ENCODE results near the gene ESYT2. TPM values are rescaled to one million over a fixed set of nuclear protein-coding genes. Genes with fewer than 3 reads are reported as not detected.

Gene ESYT2
- polyA plus RNA-seq, 1 of the 3 experiments (the other 2 are of a cell fraction): 34.2 TPM

DNA sequence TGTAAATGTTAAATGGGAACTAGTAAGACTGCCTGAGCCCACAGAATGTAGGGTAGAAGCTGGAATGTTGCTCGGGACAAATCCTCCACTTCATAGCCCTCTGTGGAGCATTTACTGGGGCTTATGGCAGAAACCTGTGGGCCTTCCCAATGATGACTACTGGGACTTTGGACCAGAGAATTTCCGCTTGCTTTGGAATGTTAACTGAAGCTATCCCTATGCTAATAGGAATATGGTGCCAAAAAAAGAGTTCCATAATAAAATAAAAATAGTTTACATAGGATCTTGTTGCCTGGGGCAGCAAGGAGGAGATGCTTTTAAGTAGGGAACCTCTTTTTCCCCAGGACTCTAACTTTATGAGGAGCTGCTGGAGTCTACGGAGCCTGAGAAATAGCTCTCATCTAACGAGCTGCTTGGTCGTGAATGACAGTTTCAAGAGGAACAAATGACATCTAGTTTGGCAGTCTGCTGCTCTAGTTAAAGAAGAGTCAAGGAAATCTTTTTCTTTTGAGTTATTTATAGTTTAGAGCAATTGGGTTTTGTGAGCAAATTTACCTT is 21.3 kb upstream of the ESYT2 start:
- H3K4me2 ChIP-seq: no peak overlapping the region
- no peak overlapping the region for H2AFZ ChIP-seq (ENCODE audit: low read depth)
- no peak overlapping the region for H3K4me3 ChIP-seq (ENCODE audit: low read depth in 2 of 2, low read length in 1 of 2)
- H3K9me2 ChIP-seq: no peaks in the 10 kb centered on the region
- H3K9ac ChIP-seq: no peak overlapping the region
- ChIA-PET POLR2A (no interaction called here), CTCF (interaction anchor here (0.9 to 1.7 kb wide), 3 partner anchors 18 to 126 kb away, joined by 3 to 6 read pairs (median 3); no protein-coding TSS in a partner anchor)
- H3K9me3 ChIP-seq: peaks cover 11% of the 10 kb centered on the region; the same call in 1 of the 2 replicates
- no peak for DNase-seq
- no peaks in the 10 kb centered on the region for H3K79me2 ChIP-seq (ENCODE audit: insufficient read depth)
- H3K27ac ChIP-seq (ENCODE audit: low read depth in 2 of 2, low read length in 1 of 2): no peak overlapping the region
- no peaks in the 10 kb centered on the region for H3K36me3 ChIP-seq (replicated peaks in 1 of 2; ENCODE audit: control insufficient read depth in 1 of 2, insufficient read depth in 2 of 2, low read length in 1 of 2)
- no peaks in the 10 kb centered on the region for H3K27me3 ChIP-seq (ENCODE audit: insufficient read depth)
- no peaks in the 10 kb centered on the region for H3F3A ChIP-seq (replicated peaks; ENCODE audit: insufficient read depth)
- WGBS (ENCODE audit: low lambda C conversion rate): 67% methylated on average over 5 of the region's 5 CpGs
- H3K4me1 ChIP-seq (ENCODE audit: control insufficient read depth in 1 of 2, insufficient read depth in 2 of 2, low read depth in 1 of 2, low read length in 1 of 2): 0 out of 4 replicates have a peak, but pooled peaks cover 0 to 2% of the 10 kb centered on the region in 2 experiments
- H4K20me1 ChIP-seq (ENCODE audit: insufficient read depth): no peaks in the 10 kb centered on the region
- no peak for TF ChIP-seq SIN3A (IDR thresholded peaks at IDR 0.05; ENCODE audit: borderline replicate concordance, low read depth, low read length)
- TF ChIP-seq GABPA (IDR thresholded peaks at IDR 0.05; ENCODE audit: low read depth): no peak
- TF ChIP-seq JUND (IDR thresholded peaks at IDR 0.05): no peak
- no peak for TF ChIP-seq MXI1 (IDR thresholded peaks at IDR 0.05; ENCODE audit: low read depth, low read length)
- TF ChIP-seq GATA2 (CRISPR knock-in tag; IDR thresholded peaks at IDR 0.05): no peak
- TF ChIP-seq, protein P1, sequence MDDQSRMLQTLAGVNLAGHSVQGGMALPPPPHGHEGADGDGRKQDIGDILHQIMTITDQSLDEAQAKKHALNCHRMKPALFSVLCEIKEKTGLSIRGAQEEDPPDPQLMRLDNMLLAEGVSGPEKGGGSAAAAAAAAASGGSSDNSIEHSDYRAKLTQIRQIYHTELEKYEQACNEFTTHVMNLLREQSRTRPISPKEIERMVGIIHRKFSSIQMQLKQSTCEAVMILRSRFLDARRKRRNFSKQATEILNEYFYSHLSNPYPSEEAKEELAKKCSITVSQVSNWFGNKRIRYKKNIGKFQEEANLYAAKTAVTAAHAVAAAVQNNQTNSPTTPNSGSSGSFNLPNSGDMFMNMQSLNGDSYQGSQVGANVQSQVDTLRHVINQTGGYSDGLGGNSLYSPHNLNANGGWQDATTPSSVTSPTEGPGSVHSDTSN (IDR thresholded peaks at IDR 0.05): no peak
- no peak for TF ChIP-seq TAF1 (IDR thresholded peaks at IDR 0.05; ENCODE audit: borderline replicate concordance, low read depth, low read length)
- no peak for TF ChIP-seq TEAD4 (IDR thresholded peaks at IDR 0.05; ENCODE audit: borderline replicate concordance, insufficient read depth)
- no peak for TF ChIP-seq NRF1 (IDR thresholded peaks at IDR 0.05; ENCODE audit: low read depth, low read length)
- no peak for TF ChIP-seq RCOR1 (IDR thresholded peaks at IDR 0.05; ENCODE audit: low read length)
- TF ChIP-seq TCF12 (IDR thresholded peaks at IDR 0.05): no peak
- TF ChIP-seq FOXJ3 (CRISPR knock-in tag; IDR thresholded peaks at IDR 0.05): no peak
- no peak for TF ChIP-seq EP300 (IDR thresholded peaks at IDR 0.05; ENCODE audit: borderline replicate concordance in 1 of 2, low read depth in 1 of 2, low read length in 1 of 2)
- TF ChIP-seq SMC3 (IDR thresholded peaks at IDR 0.05; ENCODE audit: low read depth, low read length): no peak
- no peak for TF ChIP-seq MEF2A (IDR thresholded peaks at IDR 0.05; ENCODE audit: borderline replicate concordance, low read depth)
- no peak for TF ChIP-seq YY1 (IDR thresholded peaks at IDR 0.05; ENCODE audit: low read depth)
- TF ChIP-seq, protein P2, sequence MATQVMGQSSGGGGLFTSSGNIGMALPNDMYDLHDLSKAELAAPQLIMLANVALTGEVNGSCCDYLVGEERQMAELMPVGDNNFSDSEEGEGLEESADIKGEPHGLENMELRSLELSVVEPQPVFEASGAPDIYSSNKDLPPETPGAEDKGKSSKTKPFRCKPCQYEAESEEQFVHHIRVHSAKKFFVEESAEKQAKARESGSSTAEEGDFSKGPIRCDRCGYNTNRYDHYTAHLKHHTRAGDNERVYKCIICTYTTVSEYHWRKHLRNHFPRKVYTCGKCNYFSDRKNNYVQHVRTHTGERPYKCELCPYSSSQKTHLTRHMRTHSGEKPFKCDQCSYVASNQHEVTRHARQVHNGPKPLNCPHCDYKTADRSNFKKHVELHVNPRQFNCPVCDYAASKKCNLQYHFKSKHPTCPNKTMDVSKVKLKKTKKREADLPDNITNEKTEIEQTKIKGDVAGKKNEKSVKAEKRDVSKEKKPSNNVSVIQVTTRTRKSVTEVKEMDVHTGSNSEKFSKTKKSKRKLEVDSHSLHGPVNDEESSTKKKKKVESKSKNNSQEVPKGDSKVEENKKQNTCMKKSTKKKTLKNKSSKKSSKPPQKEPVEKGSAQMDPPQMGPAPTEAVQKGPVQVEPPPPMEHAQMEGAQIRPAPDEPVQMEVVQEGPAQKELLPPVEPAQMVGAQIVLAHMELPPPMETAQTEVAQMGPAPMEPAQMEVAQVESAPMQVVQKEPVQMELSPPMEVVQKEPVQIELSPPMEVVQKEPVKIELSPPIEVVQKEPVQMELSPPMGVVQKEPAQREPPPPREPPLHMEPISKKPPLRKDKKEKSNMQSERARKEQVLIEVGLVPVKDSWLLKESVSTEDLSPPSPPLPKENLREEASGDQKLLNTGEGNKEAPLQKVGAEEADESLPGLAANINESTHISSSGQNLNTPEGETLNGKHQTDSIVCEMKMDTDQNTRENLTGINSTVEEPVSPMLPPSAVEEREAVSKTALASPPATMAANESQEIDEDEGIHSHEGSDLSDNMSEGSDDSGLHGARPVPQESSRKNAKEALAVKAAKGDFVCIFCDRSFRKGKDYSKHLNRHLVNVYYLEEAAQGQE (IDR thresholded peaks at IDR 0.05; ENCODE audit: low read depth, low read length): no peak
- TF ChIP-seq CHD2 (IDR thresholded peaks at IDR 0.05; ENCODE audit: low read length, partially characterized antibody): no peak

All from SK-N-SH (cell line).